Upper lobe of right lung (tissue), 1 donor: ENCODE measurements around the gene PANK2. TPM values are rescaled to one million over a fixed set of nuclear protein-coding genes. Genes with fewer than 3 reads are reported as not detected.

ENCODE experiments used
- ATAC-seq: fragments of 200-7000 bp; cut with Tn5 transposase; one replicate; pipeline ENCODE4 v1.9.1; 2020; ENCODE audit warnings: mild to moderate bottlenecking, moderate library complexity
- DNase-seq: peaks from one replicate; pipeline ENCODE4 v3.0.0-alpha.2; 2020
- H3K27ac ChIP-seq: fragments of 200-600 bp; one replicate; pipeline ENCODE4 v1.8.0; 2022
- H3K27me3 ChIP-seq: fragments of 200-600 bp; one replicate; pipeline ENCODE4 v1.8.0; 2022; ENCODE audit warnings: mild to moderate bottlenecking
- H3K36me3 ChIP-seq: fragments of 200-600 bp; one replicate; pipeline ENCODE4 v1.8.0; 2022
- H3K4me1 ChIP-seq: fragments of 200-600 bp; one replicate; pipeline ENCODE4 v1.8.0; 2022
- H3K4me3 ChIP-seq: fragments of 200-600 bp; one replicate; pipeline ENCODE4 v1.8.0; 2022; ENCODE audit warnings: mild to moderate bottlenecking
- H3K9me3 ChIP-seq: fragments of 200-600 bp; one replicate; pipeline ENCODE4 v1.8.0; 2022
- CTCF ChIP-seq: fragments of 200-600 bp; IDR thresholded peaks from one replicate; pipeline ENCODE4 v1.8.0; 2022; ENCODE audit warnings: antibody characterized with exemption
- intact Hi-C: fragments of 100-400 bp; cut with DNase I; formaldehyde crosslinking; loops from one replicate; pipeline ENCODE4 v1.11.0; 2022
- total RNA-seq: library from RNA; stranded (reverse); fragmentation: NEBNext Ultra II Directional; extraction: Animal tissue kit (Norgen Biotek cat#: 25700); gene quantifications from one replicate; pipeline ENCODE4 v1.2.1, GENCODE V29; 2021
- donor health status: DM: no; HTN: yes; CAD: no; lungs with severe emphysema.

PANK2 gene
- total RNA-seq, 1 donor from 2014 or later = 37.6 TPM

- no peak for TF ChIP-seq CTCF
- Histone ChIP-seq H3K27ac (no peak overlapping the region), H3K36me3 (peaks cover 85% of the 10 kb centered on the region), H3K9me3 (no peaks in the 10 kb centered on the region), H3K4me3 (no peak overlapping the region), H3K27me3 (no peaks in the 10 kb centered on the region), H3K4me1 (no peaks in the 10 kb centered on the region)
- ATAC-seq (no peak), DNase-seq (no peak)
- intact Hi-C loops = no loop called here
These were observed 30.5 kb upstream of the PANK2 start for GRCh38 chr20:3858689-3859088.

- ATAC-seq (no peak), DNase-seq (no peak)
- intact Hi-C loops = no loop called here
- Histone ChIP-seq H3K27ac (no peak overlapping the region), H3K9me3 (no peaks in the 10 kb centered on the region), H3K27me3 (no peaks in the 10 kb centered on the region), H3K4me1 (no peaks in the 10 kb centered on the region), H3K36me3 (peaks cover 96% of the 10 kb centered on the region), H3K4me3 (no peak overlapping the region)
- TF ChIP-seq CTCF = no peak
These were observed 28.0 kb upstream of the PANK2 start for GRCh38 chr20:3861191-3861590.

- intact Hi-C loops = no loop called here
- Histone ChIP-seq H3K9me3 (no peaks in the 10 kb centered on the region), H3K4me3 (no peak overlapping the region), H3K27ac (no peak overlapping the region), H3K4me1 (no peaks in the 10 kb centered on the region), H3K27me3 (no peaks in the 10 kb centered on the region), H3K36me3 (peaks cover 97% of the 10 kb centered on the region)
- no peak for DNase-seq
- no peak for ATAC-seq
- no peak for TF ChIP-seq CTCF
These were observed 26.9 kb upstream of the PANK2 start for GRCh38 chr20:3862333-3862732.

GRCh38 chr20:3863317-3863716 lies 25.9 kb upstream of the PANK2 start:
- no peak for ATAC-seq

GRCh38 chr20:3864518-3864917 lies 24.7 kb upstream of the PANK2 start:
- TF ChIP-seq CTCF = no peak
- Histone ChIP-seq H3K27ac (no peak overlapping the region), H3K36me3 (peaks cover 91% of the 10 kb centered on the region), H3K9me3 (no peaks in the 10 kb centered on the region), H3K4me1 (no peaks in the 10 kb centered on the region), H3K4me3 (no peak overlapping the region), H3K27me3 (no peaks in the 10 kb centered on the region)
- intact Hi-C loops = no loop called here
- ATAC-seq = no peak
- no peak for DNase-seq

More at GRCh38 chr20:3863317-3863716, 25.9 kb upstream of the PANK2 start:
- intact Hi-C loops = no loop called here
- Histone ChIP-seq H3K9me3 (no peaks in the 10 kb centered on the region), H3K36me3 (peaks cover 93% of the 10 kb centered on the region), H3K4me3 (no peak overlapping the region), H3K27me3 (no peaks in the 10 kb centered on the region), H3K4me1 (no peaks in the 10 kb centered on the region), H3K27ac (no peak overlapping the region)
- no peak for DNase-seq
- no peak for TF ChIP-seq CTCF
